GM19193 (cell line): ENCODE data around the gene SHC3.

Source experiments
- POLR2A ChIP-seq: IDR thresholded peaks from 4 replicates; pipeline ENCODE4 v1.6.1; 2011; ENCODE audit not compliant: insufficient read depth, insufficient read length; ENCODE audit errors: extremely low read depth

The SHC3 gene

GRCh38 chr9:88988796-88989641 is 189.6 kb downstream of the SHC3 start:
- TF ChIP-seq POLR2A: no peak

- no peak for TF ChIP-seq POLR2A
Measured at GRCh38 chr9:88987661-88988060, 191.0 kb downstream of the SHC3 start.

- TF ChIP-seq POLR2A: no peak
Measured at GRCh38 chr9:88986776-88987175, 191.8 kb downstream of the SHC3 start.

- TF ChIP-seq POLR2A: no peak
Measured at GRCh38 chr9:88985616-88986015, 193.0 kb downstream of the SHC3 start.

GRCh38 chr9:88984543-88984883 is 194.1 kb downstream of the SHC3 start:
- TF ChIP-seq POLR2A: no peak

- TF ChIP-seq POLR2A: no peak
Measured at GRCh38 chr9:88983865-88984542, 194.6 kb downstream of the SHC3 start.

- no peak for TF ChIP-seq POLR2A
Measured at GRCh38 chr9:88980740-88981203, 197.8 kb downstream of the SHC3 start.

- TF ChIP-seq POLR2A: no peak
Measured at GRCh38 chr9:88979791-88980190, 198.8 kb downstream of the SHC3 start.

GRCh38 chr9:88979021-88979420 is 199.6 kb downstream of the SHC3 start:
- TF ChIP-seq POLR2A: no peak

GRCh38 chr9:88978034-88978433 is 200.6 kb downstream of the SHC3 start:
- TF ChIP-seq POLR2A: no peak

- TF ChIP-seq POLR2A: no peak
Measured at GRCh38 chr9:88976890-88977257, 201.7 kb downstream of the SHC3 start.

- TF ChIP-seq POLR2A: no peak
Measured at GRCh38 chr9:88975966-88976889, 202.4 kb downstream of the SHC3 start.

- no peak for TF ChIP-seq POLR2A
Measured at GRCh38 chr9:88974641-88975040, 204.0 kb downstream of the SHC3 start.

- no peak for TF ChIP-seq POLR2A
Measured at GRCh38 chr9:88973281-88974045, 205.2 kb downstream of the SHC3 start.

- TF ChIP-seq POLR2A: no peak
Measured at GRCh38 chr9:88972401-88972800, 206.2 kb downstream of the SHC3 start.
